Psoas muscle (tissue), 8 donors: Measurements from ENCODE around the gene IFNL4. TPM values are rescaled to one million over a fixed set of nuclear protein-coding genes. Genes with fewer than 3 reads are reported as not detected.

Experiments used
- ATAC-seq, 4 donors: fragments of 200-7000 bp; cut with Tn5 transposase; one replicate each; pipeline ENCODE4 v1.9.1; 2020; ENCODE audit warnings: moderate library complexity in 3 of 4, mild to moderate bottlenecking in 2 of 4
- DNase-seq, 2 donors: peaks; one replicate each; pipeline ENCODE4 v3.0.0-alpha.2; 2020
- H3K27ac ChIP-seq: fragments of 200-600 bp; one replicate; pipeline ENCODE4 v1.8.0; 2022
- H3K27me3 ChIP-seq, 3 donors: fragments of 200-600 bp in 1 of 3; one replicate each; pipeline versions ENCODE4 v1.6.1 to v1.8.0; 2013 to 2022; ENCODE audit warnings: low read length in 2 of 3, mild to moderate bottlenecking in 2 of 3, moderate library complexity in 1 of 3; ENCODE audit not compliant: insufficient read depth in 3 of 3
- H3K36me3 ChIP-seq, 2 donors: fragments of 200-600 bp in 1 of 2; one replicate each; pipeline versions ENCODE4 v1.6.1 to v1.8.0; 2013 to 2022; ENCODE audit warnings: low read depth in 1 of 2, mild to moderate bottlenecking in 1 of 2, moderate library complexity in 1 of 2; ENCODE audit not compliant: insufficient read depth in 1 of 2
- H3K4me1 ChIP-seq: fragments of 200-600 bp; one replicate; pipeline ENCODE4 v1.8.0; 2022
- H3K4me3 ChIP-seq: fragments of 200-600 bp; one replicate; pipeline ENCODE4 v1.8.0; 2022; ENCODE audit warnings: mild to moderate bottlenecking
- H3K9me3 ChIP-seq: fragments of 200-600 bp; one replicate; pipeline ENCODE4 v1.8.0; 2022
- WGBS, 3 donors: extraction: QIAGEN DNeasy Blood & Tissue Kit; methylation state at CpG; one replicate each; pipeline versions ENCODE4 v1.1.6 to v1.1.7; 2013; 5-methylcytosine and 5-hydroxymethylcytosine counted together
- intact Hi-C, 2 donors: fragments of 100-400 bp; cut with DNase I; formaldehyde crosslinking; loops; one replicate each; pipeline versions ENCODE4 v1.11.0 to v1.14.2; 2022
- polyA plus RNA-seq, 3 donors: library from polyadenylated mRNA; stranded (reverse); fragments of 200-250 nt; gene quantifications; one replicate each; pipeline ENCODE4 v1.2.3, GENCODE V29; 2013
- total RNA-seq, 4 donors: library from RNA; stranded (reverse); fragmentation: NEBNext Ultra II Directional in 2 of 4; extraction: Animal tissue kit (Norgen Biotek cat#: 25700) in 2 of 4; gene quantifications; one replicate each; pipeline versions ENCODE4 v1.2.1 to v1.2.4, GENCODE V29; 2021 to 2023
- TF ChIP-seq, protein P1 (sequence below): fragments of 200-600 bp; IDR thresholded peaks from one replicate; pipeline ENCODE4 v1.8.0; 2022; ENCODE audit warnings: antibody characterized with exemption
- donor health status: healthy with polysubstance abuse.
- donor health status: DM: no; HTN: no; CAD: no; lungs with moderate emphysema.
- donor health status: Bipolar disorder and iron deficiency.
- donor health status: healthy.
- donor health status: DM: yes; HTN: yes; CAD: no.
- donor health status: DM: no; HTN: no; CAD: no.
- donor health status: DM: no; HTN: no; CAD: no.
- donor health status: DM: yes; HTN: yes; CAD: no.

The IFNL4 gene
- total and polyA plus RNA-seq, 7 donors: not detected

DNA sequence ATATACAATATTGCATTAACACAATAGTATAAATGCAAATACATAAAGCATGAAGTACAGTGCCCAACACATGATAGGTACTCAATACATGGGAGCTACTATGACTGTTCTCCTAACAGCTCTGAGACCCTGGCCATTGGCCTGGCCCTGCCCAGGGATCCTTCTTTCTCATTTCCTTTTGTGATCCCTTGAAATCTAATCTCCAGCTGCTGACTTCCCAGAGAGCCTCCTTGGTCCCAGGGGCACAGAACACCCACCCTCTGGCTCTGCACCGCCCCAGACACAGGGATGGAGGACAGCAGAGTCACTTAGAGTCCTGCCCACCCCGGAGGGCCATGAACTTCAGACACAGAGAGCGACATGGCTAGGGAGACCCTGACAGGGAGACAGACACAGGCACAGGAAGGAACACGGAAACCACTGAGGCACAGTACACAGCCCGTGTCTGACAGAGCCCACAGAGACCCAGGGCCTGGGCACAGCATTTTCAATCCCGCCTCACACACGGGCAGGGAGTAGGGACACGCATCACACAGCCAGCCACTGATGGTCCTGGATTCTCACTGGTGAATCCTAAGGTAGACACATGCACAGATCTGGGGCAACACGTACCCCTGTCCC lies 40.4 kb downstream of the IFNL4 start:
- intact Hi-C loops: no loop called here

GRCh38 chr19:39207293-39207836 lies 41.3 kb downstream of the IFNL4 start:
- Histone ChIP-seq H3K27me3 (peaks cover 0 to 47% (median 19%) of the 10 kb centered on the region in 3 donors), H3K4me1 (no peaks in the 10 kb centered on the region), H3K36me3 (no peaks in the 10 kb centered on the region), H3K9me3 (no peaks in the 10 kb centered on the region), H3K4me3 (no peak overlapping the region), H3K27ac (no peak overlapping the region)
- 56 to 66% (median 61%) methylated on average over 6 of the region's 6 CpGs for WGBS, 3 donors
- DNase-seq (no peak), ATAC-seq (no peak)
- intact Hi-C loops: no loop called here
- TF ChIP-seq, protein P1, sequence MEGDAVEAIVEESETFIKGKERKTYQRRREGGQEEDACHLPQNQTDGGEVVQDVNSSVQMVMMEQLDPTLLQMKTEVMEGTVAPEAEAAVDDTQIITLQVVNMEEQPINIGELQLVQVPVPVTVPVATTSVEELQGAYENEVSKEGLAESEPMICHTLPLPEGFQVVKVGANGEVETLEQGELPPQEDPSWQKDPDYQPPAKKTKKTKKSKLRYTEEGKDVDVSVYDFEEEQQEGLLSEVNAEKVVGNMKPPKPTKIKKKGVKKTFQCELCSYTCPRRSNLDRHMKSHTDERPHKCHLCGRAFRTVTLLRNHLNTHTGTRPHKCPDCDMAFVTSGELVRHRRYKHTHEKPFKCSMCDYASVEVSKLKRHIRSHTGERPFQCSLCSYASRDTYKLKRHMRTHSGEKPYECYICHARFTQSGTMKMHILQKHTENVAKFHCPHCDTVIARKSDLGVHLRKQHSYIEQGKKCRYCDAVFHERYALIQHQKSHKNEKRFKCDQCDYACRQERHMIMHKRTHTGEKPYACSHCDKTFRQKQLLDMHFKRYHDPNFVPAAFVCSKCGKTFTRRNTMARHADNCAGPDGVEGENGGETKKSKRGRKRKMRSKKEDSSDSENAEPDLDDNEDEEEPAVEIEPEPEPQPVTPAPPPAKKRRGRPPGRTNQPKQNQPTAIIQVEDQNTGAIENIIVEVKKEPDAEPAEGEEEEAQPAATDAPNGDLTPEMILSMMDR: no peak

More for the DNA sequence above, 40.4 kb downstream of the IFNL4 start:
- Histone ChIP-seq H3K9me3 (no peaks in the 10 kb centered on the region), H3K36me3 (no peaks in the 10 kb centered on the region), H3K27me3 (peaks cover 0 to 38% (median 10%) of the 10 kb centered on the region in 3 donors), H3K27ac (no peak overlapping the region), H3K4me1 (no peaks in the 10 kb centered on the region), H3K4me3 (no peak overlapping the region)
- 51 to 55% (median 54%) methylated on average over 9 of the region's 9 CpGs for WGBS, 3 donors
- ATAC-seq: no peak
- DNase-seq: no peak
- TF ChIP-seq, protein P1: no peak

DNA sequence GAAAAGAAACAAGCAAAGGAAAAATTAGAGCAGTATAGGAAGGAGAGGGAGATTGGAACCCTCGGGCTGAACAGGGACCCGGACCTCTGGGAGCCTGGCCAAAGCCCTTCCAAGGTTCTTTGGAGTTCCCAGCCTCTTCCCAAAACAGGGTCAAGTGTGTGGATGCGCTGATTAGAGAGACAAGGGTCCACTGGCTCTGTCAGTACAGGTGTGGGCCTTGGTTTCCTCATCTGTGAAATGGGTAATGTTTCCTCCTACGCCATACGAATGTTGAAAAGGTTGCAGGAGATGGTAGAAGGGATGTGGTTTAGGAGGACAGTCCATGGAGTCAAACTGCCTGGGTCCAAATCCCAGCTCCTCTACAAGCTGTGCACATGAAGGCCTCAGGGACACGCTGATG lies 42.5 kb downstream of the IFNL4 start:
- Histone ChIP-seq H3K4me3 (no peak overlapping the region), H3K36me3 (no peaks in the 10 kb centered on the region), H3K27me3 (peaks cover 0 to 60% (median 21%) of the 10 kb centered on the region in 3 donors), H3K27ac (no peak overlapping the region), H3K4me1 (no peaks in the 10 kb centered on the region), H3K9me3 (no peaks in the 10 kb centered on the region)
- ATAC-seq (no peak), DNase-seq (no peak)
- TF ChIP-seq, protein P1: no peak
- intact Hi-C loops: no loop called here
- WGBS, 3 donors: 76 to 85% (median 84%) methylated on average over 6 of the region's 6 CpGs

GRCh38 chr19:39205449-39205764 lies 43.2 kb downstream of the IFNL4 start:
- intact Hi-C loops: no loop called here
- TF ChIP-seq, protein P1: no peak
- Histone ChIP-seq H3K27ac (no peak overlapping the region), H3K36me3 (no peaks in the 10 kb centered on the region), H3K9me3 (no peaks in the 10 kb centered on the region), H3K4me1 (no peaks in the 10 kb centered on the region), H3K27me3 (peaks cover 0 to 67% (median 24%) of the 10 kb centered on the region in 3 donors), H3K4me3 (no peak overlapping the region)
- ATAC-seq (no peak), DNase-seq (no peak)
- WGBS, 3 donors: 81 to 85% (median 82%) methylated on average over 3 of the region's 3 CpGs
